Panc1 (cell line): ENCODE results near the gene DSCAML1. TPM values are rescaled to one million over a fixed set of nuclear protein-coding genes. Genes with fewer than 3 reads are reported as not detected.

Experiments used
- ATAC-seq: fragments of 200-7000 bp; cut with Tn5 transposase; 2 replicates; pipeline ENCODE4 v1.9.1; 2020; ENCODE audit warnings: mild to moderate bottlenecking, moderate library complexity
- BruUV-seq: library from RNA; stranded (reverse); fragments of 400-500 nt; replicated peaks from 2 replicates; lab custom pipeline; 2021; lab: Mats Ljungman, UMichigan
- CTCF ChIA-PET: fragments of 300-600 bp; sonication (Branson Sonifier 250); formaldehyde crosslinking; loops from one replicate; lab custom pipeline; 2022; ENCODE audit warnings: antibody characterized with exemption; lab: Charles Lee
- POLR2A ChIA-PET: fragments of 300-600 bp; sonication (Branson Sonifier 250); formaldehyde crosslinking; loops from one replicate; lab custom pipeline; 2022; ENCODE audit warnings: antibody characterized with exemption; lab: Charles Lee
- DNase-seq: peaks from one replicate; pipeline ENCODE4 v3.0.0-alpha.2; 2010; ENCODE audit warnings: low read depth, low spot score
- H3K27ac ChIP-seq: 2 replicates; pipeline ENCODE4 v1.5.1; 2011; ENCODE audit warnings: mild to moderate bottlenecking, low read length, inconsistent platforms
- H3K27me3 ChIP-seq: fragments of 200-500 bp; sonication (Bioruptor generic); 2 replicates; pipeline ENCODE4 v1.6.0; 2014; ENCODE audit warnings: low read length, inconsistent platforms; ENCODE audit not compliant: control insufficient read depth, insufficient read depth
- H3K36me3 ChIP-seq: fragments of 200-500 bp; sonication (Bioruptor generic); 2 replicates; pipeline ENCODE4 v1.5.1; 2014; ENCODE audit warnings: inconsistent platforms, mild to moderate bottlenecking, low read length, moderate library complexity; ENCODE audit not compliant: control insufficient read depth, insufficient read depth
- H3K4me1 ChIP-seq: 2 replicates; pipeline ENCODE4 v1.5.1; 2011; ENCODE audit warnings: inconsistent platforms, mild to moderate bottlenecking, low read length, moderate library complexity; ENCODE audit not compliant: control insufficient read depth, insufficient read depth
- H3K4me3 ChIP-seq, 2 experiments: 2 replicates each; pipeline ENCODE4 v1.5.1; 2011 to 2012; ENCODE audit warnings: low read depth in 2 of 2, low read length in 2 of 2, mild to moderate bottlenecking in 2 of 2, inconsistent platforms in 1 of 2, moderate library complexity in 1 of 2
- H3K9me3 ChIP-seq: fragments of 200-500 bp; sonication (Bioruptor generic); 2 replicates; pipeline ENCODE4 v1.5.1; 2014; ENCODE audit warnings: low read depth, mild to moderate bottlenecking, inconsistent platforms, low read length, moderate library complexity; ENCODE audit not compliant: control insufficient read depth, insufficient read depth
- POLR2AphosphoS5 ChIP-seq: IDR thresholded peaks from 2 replicates; pipeline ENCODE4 v1.6.1; 2012; ENCODE audit warnings: mild to moderate bottlenecking, low read depth, low read length, moderate library complexity
- SIN3A ChIP-seq: IDR thresholded peaks from 2 replicates; pipeline ENCODE4 v1.6.1; 2012; ENCODE audit warnings: low read depth, mild to moderate bottlenecking, low read length, moderate library complexity, borderline replicate concordance; ENCODE audit not compliant: insufficient read depth
- TCF7L2 ChIP-seq: IDR thresholded peaks from 2 replicates; pipeline ENCODE4 v1.6.1; 2011; ENCODE audit warnings: mild to moderate bottlenecking, low read depth, low read length, inconsistent platforms
- in situ Hi-C: cut with HindIII; loops from 2 replicates; pipeline ENCODE4 v1.10.0; 2016; ENCODE audit warnings: low sequenced_read_pairs, low pct_unique_long_range_greater_than_20kb
- intact Hi-C: fragments of 100-400 bp; cut with micrococcal nuclease; formaldehyde crosslinking; loops from one replicate; pipeline ENCODE4 v1.10.0; 2022; ENCODE audit not compliant: unreplicated experiment
- total RNA-seq: library from RNA; stranded (reverse); gene quantifications from one replicate; pipeline ENCODE4 v1.2.1, GENCODE V29; 2021; ENCODE audit not compliant: unreplicated experiment
- TF ChIP-seq, protein P1 (sequence below), 2 experiments: IDR thresholded peaks; 2 replicates each; pipeline ENCODE4 v1.6.1; 2011 to 2012; ENCODE audit warnings: low read depth in 2 of 2, control low read depth in 1 of 2, low read length in 1 of 2, mild to moderate bottlenecking in 1 of 2, moderate library complexity in 1 of 2; ENCODE audit not compliant: insufficient read depth in 1 of 2
- TF ChIP-seq, protein P2 (sequence below): fragments of 450-650 bp; IDR thresholded peaks from 2 replicates; pipeline ENCODE4 v1.5.1; 2017; ENCODE audit warnings: mild to moderate bottlenecking

DSCAML1 gene
- total RNA-seq, 1 experiment from 2014 or later: 1.6 TPM

DNA sequence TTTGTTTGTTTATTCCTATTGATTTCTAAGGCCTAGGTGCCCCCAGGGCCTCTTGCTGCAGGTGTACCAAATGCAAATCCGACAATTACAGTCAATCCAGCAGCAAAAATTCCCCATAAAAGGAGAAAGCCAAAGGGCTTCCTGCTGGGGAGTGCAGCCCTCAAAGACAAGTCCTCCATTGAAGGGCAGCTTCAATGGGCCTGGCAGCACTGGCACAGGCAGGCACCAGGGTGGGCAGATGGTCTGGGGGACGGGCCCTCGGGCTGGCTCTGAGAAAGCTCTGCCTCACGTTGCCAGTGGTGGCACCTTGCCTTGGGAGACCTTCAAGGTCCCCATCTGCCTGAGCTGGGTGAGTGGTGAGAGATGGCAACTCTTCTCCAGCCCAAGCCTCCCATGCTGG is 128.0 kb downstream of the DSCAML1 start:
- intact Hi-C loops: no loop called here
- CTCF ChIA-PET: no interaction called here
- DNase-seq: no peak
- in situ Hi-C loops: no loop called here
- H3K4me3 ChIP-seq: no peak overlapping the region
- no peak for ATAC-seq
- no peak overlapping the region for H3K27ac ChIP-seq
- no peaks in the 10 kb centered on the region for H3K36me3 ChIP-seq
- H3K4me1 ChIP-seq: no peaks in the 10 kb centered on the region
- POLR2A ChIA-PET: no interaction called here
- TF ChIP-seq SIN3A (no peak), TCF7L2 (no peak)
- TF ChIP-seq, protein P1, sequence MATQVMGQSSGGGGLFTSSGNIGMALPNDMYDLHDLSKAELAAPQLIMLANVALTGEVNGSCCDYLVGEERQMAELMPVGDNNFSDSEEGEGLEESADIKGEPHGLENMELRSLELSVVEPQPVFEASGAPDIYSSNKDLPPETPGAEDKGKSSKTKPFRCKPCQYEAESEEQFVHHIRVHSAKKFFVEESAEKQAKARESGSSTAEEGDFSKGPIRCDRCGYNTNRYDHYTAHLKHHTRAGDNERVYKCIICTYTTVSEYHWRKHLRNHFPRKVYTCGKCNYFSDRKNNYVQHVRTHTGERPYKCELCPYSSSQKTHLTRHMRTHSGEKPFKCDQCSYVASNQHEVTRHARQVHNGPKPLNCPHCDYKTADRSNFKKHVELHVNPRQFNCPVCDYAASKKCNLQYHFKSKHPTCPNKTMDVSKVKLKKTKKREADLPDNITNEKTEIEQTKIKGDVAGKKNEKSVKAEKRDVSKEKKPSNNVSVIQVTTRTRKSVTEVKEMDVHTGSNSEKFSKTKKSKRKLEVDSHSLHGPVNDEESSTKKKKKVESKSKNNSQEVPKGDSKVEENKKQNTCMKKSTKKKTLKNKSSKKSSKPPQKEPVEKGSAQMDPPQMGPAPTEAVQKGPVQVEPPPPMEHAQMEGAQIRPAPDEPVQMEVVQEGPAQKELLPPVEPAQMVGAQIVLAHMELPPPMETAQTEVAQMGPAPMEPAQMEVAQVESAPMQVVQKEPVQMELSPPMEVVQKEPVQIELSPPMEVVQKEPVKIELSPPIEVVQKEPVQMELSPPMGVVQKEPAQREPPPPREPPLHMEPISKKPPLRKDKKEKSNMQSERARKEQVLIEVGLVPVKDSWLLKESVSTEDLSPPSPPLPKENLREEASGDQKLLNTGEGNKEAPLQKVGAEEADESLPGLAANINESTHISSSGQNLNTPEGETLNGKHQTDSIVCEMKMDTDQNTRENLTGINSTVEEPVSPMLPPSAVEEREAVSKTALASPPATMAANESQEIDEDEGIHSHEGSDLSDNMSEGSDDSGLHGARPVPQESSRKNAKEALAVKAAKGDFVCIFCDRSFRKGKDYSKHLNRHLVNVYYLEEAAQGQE (IDR thresholded peaks at IDR 0.05; ENCODE audit: insufficient read depth in 1 of 2, low read depth in 2 of 2, low read length in 1 of 2): no peak
- H3K9me3 ChIP-seq: no peaks in the 10 kb centered on the region
- no TSS peak for BruUV-seq
- H3K27me3 ChIP-seq: peaks cover 8% of the 10 kb centered on the region

DNA sequence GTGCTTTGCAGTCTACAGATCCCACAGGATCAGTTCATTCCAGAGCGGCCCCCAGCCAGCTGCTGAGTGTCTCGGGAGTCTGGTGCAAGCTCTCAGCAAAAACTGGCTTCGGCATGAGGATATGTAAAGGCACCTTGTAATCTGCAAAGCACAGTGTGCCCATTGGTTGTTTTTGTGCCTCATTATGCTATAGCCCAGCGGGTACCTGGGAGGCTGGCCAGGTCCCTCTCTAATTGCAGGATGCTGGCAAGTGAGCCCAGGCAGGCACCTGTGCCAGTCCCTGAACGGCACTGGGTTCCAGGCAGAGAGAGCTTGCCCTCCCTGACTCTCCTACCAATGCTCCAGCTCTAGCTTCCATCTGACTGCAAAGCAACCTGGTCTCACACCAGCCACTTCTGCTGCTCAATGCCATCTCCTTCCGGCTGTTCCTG is 128.7 kb downstream of the DSCAML1 start:
- H3K9me3 ChIP-seq: no peaks in the 10 kb centered on the region
- H3K36me3 ChIP-seq: no peaks in the 10 kb centered on the region
- TF ChIP-seq POLR2AphosphoS5 (no peak), TCF7L2 (no peak), SIN3A (no peak)
- TF ChIP-seq, protein P2, sequence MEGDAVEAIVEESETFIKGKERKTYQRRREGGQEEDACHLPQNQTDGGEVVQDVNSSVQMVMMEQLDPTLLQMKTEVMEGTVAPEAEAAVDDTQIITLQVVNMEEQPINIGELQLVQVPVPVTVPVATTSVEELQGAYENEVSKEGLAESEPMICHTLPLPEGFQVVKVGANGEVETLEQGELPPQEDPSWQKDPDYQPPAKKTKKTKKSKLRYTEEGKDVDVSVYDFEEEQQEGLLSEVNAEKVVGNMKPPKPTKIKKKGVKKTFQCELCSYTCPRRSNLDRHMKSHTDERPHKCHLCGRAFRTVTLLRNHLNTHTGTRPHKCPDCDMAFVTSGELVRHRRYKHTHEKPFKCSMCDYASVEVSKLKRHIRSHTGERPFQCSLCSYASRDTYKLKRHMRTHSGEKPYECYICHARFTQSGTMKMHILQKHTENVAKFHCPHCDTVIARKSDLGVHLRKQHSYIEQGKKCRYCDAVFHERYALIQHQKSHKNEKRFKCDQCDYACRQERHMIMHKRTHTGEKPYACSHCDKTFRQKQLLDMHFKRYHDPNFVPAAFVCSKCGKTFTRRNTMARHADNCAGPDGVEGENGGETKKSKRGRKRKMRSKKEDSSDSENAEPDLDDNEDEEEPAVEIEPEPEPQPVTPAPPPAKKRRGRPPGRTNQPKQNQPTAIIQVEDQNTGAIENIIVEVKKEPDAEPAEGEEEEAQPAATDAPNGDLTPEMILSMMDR: no peak
- TF ChIP-seq, protein P1 (IDR thresholded peaks at IDR 0.05; ENCODE audit: insufficient read depth in 1 of 2, low read depth in 2 of 2, low read length in 1 of 2): no peak
- BruUV-seq: no TSS peak
- POLR2A ChIA-PET: no interaction called here
- no peak for DNase-seq
- CTCF ChIA-PET: no interaction called here
- intact Hi-C loops (no loop called here), in situ Hi-C loops (no loop called here)
- no peak overlapping the region for H3K27ac ChIP-seq
- H3K4me1 ChIP-seq: no peaks in the 10 kb centered on the region
- no peak for ATAC-seq
- peaks cover 6% of the 10 kb centered on the region; the same call in 1 of the 2 replicates for H3K27me3 ChIP-seq
- no peak overlapping the region for H3K4me3 ChIP-seq
